Astrocyte (in vitro differentiated cells and primary cell): ENCODE data around the gene SHISA9. TPM values are rescaled to one million over a fixed set of nuclear protein-coding genes. Genes with fewer than 3 reads are reported as not detected.

Experiments used
- DNase-seq: peaks from one replicate; pipeline ENCODE4 v3.0.0-alpha.2; 2010; ENCODE audit warnings: low read depth
- FAIRE-seq: peaks from 2 replicates; lab custom pipeline; 2011; peaks lifted over from hg19 to GRCh38; lab: Jason Lieb, UNC
- H2AFZ ChIP-seq: 2 replicates; pipeline ENCODE4 v1.6.0; 2012; ENCODE audit warnings: low read depth, low read length, inconsistent platforms
- H3K27ac ChIP-seq: 2 replicates; pipeline ENCODE4 v1.5.1; 2011; ENCODE audit warnings: low read depth, low read length, inconsistent platforms
- H3K27me3 ChIP-seq: 2 replicates; pipeline ENCODE4 v1.6.0; 2011; ENCODE audit warnings: low read length, inconsistent platforms; ENCODE audit not compliant: insufficient read depth
- H3K36me3 ChIP-seq: 2 replicates; pipeline ENCODE4 v1.5.1; 2011; ENCODE audit warnings: low read length, inconsistent platforms; ENCODE audit not compliant: insufficient read depth
- H3K4me1 ChIP-seq: 2 replicates; pipeline ENCODE4 v1.5.1; 2011; ENCODE audit warnings: low read length, inconsistent platforms; ENCODE audit not compliant: insufficient read depth
- H3K4me2 ChIP-seq: 2 replicates; pipeline ENCODE4 v1.6.0; 2012; ENCODE audit warnings: low read length, inconsistent platforms
- H3K4me3 ChIP-seq: 2 replicates; pipeline ENCODE4 v1.5.1; 2011; ENCODE audit warnings: low read depth, mild to moderate bottlenecking, low read length, inconsistent platforms; ENCODE audit not compliant: insufficient read depth
- H3K79me2 ChIP-seq: 2 replicates; pipeline ENCODE4 v1.6.0; 2012; ENCODE audit warnings: mild to moderate bottlenecking, low read length, inconsistent platforms; ENCODE audit not compliant: insufficient read depth
- H3K9ac ChIP-seq: 2 replicates; pipeline ENCODE4 v1.6.0; 2012; ENCODE audit warnings: mild to moderate bottlenecking, low read length, inconsistent platforms
- H3K9me3 ChIP-seq: 2 replicates; pipeline ENCODE4 v1.5.1; 2012; ENCODE audit warnings: low read depth, mild to moderate bottlenecking, low read length, inconsistent platforms; ENCODE audit not compliant: insufficient read depth
- H4K20me1 ChIP-seq: 2 replicates; pipeline ENCODE4 v1.6.0; 2012; ENCODE audit warnings: low read length, inconsistent platforms; ENCODE audit not compliant: insufficient read depth
- H3K27ac Mint-ChIP-seq: one replicate; pipeline ENCODE4 v1.8.0; 2021; ENCODE audit warnings: mild to moderate bottlenecking, mixed read lengths; ENCODE audit not compliant: unreplicated experiment
- H3K27me3 Mint-ChIP-seq: one replicate; pipeline ENCODE4 v1.8.0; 2021; ENCODE audit warnings: low read depth, mixed read lengths; ENCODE audit not compliant: unreplicated experiment
- H3K36me3 Mint-ChIP-seq: one replicate; pipeline ENCODE4 v1.8.0; 2021; ENCODE audit warnings: low read depth, mixed read lengths; ENCODE audit not compliant: unreplicated experiment
- H3K4me1 Mint-ChIP-seq: one replicate; pipeline ENCODE4 v1.8.0; 2021; ENCODE audit warnings: low read depth, mixed read lengths; ENCODE audit not compliant: unreplicated experiment
- H3K4me3 Mint-ChIP-seq: one replicate; pipeline ENCODE4 v1.8.0; 2021; ENCODE audit warnings: mild to moderate bottlenecking, moderate library complexity, mixed read lengths; ENCODE audit not compliant: unreplicated experiment
- H3K9me3 Mint-ChIP-seq: one replicate; pipeline ENCODE4 v1.8.0; 2021; ENCODE audit warnings: mild to moderate bottlenecking, mixed read lengths; ENCODE audit not compliant: unreplicated experiment
- EZH2 ChIP-seq: IDR thresholded peaks from 2 replicates; pipeline ENCODE4 v1.6.1; 2012; ENCODE audit warnings: mild to moderate bottlenecking, low read length, inconsistent platforms; ENCODE audit not compliant: insufficient read depth
- total RNA-seq: library from RNA; stranded (reverse); gene quantifications from 2 replicates; pipeline ENCODE4 v1.2.1, GENCODE V29; 2021
- TF ChIP-seq, protein P1 (sequence below): IDR thresholded peaks from 2 replicates; pipeline ENCODE4 v1.5.1; 2011; ENCODE audit warnings: low read depth, mild to moderate bottlenecking, inconsistent platforms, low read length, moderate library complexity; ENCODE audit not compliant: insufficient read depth

SHISA9 gene
- total RNA-seq, 1 donor from 2014 or later, result 73.0 TPM

DNA sequence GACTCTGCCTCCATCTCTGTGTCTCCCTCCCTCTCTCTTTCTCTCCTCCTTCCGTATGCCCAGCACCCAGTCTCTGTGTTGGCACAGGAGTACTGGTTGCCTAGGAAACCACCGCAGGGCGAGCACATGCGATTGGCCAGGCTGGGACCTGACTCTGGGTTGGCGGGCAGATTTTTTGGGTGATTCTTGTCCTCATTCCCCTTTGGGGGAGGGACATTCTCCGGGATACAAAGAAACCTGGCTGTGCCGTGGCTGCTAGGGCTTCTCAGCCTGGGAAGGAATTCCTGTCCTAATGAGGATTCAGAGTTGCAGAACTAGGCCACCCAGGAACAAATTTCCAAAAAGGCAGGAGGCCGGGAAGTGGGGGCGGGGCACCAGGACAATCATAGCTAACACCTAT is 168.9 kb downstream of the SHISA9 start:
- Histone ChIP-seq H4K20me1 (no peaks in the 10 kb centered on the region), H3K27ac (no peak overlapping the region), H3K36me3 (no peaks in the 10 kb centered on the region), H3K79me2 (no peaks in the 10 kb centered on the region), H3K4me1 (no peaks in the 10 kb centered on the region), H3K9me3 (peaks cover 10% of the 10 kb centered on the region), H3K4me3 (no peak overlapping the region), H3K9ac (no peak overlapping the region), H2AFZ (no peak overlapping the region), H3K27me3 (no peaks in the 10 kb centered on the region), H3K4me2 (no peak overlapping the region)
- Mint-ChIP-seq H3K4me1 (peaks cover 6% of the 10 kb centered on the region), H3K36me3 (peaks cover 2% of the 10 kb centered on the region), H3K9me3 (no peaks in the 10 kb centered on the region), H3K27ac (no peak overlapping the region), H3K4me3 (no peak overlapping the region), H3K27me3 (no peaks in the 10 kb centered on the region)
- DNase-seq (no peak), FAIRE-seq (no peak)
- no peak for TF ChIP-seq EZH2
- TF ChIP-seq, protein P1, sequence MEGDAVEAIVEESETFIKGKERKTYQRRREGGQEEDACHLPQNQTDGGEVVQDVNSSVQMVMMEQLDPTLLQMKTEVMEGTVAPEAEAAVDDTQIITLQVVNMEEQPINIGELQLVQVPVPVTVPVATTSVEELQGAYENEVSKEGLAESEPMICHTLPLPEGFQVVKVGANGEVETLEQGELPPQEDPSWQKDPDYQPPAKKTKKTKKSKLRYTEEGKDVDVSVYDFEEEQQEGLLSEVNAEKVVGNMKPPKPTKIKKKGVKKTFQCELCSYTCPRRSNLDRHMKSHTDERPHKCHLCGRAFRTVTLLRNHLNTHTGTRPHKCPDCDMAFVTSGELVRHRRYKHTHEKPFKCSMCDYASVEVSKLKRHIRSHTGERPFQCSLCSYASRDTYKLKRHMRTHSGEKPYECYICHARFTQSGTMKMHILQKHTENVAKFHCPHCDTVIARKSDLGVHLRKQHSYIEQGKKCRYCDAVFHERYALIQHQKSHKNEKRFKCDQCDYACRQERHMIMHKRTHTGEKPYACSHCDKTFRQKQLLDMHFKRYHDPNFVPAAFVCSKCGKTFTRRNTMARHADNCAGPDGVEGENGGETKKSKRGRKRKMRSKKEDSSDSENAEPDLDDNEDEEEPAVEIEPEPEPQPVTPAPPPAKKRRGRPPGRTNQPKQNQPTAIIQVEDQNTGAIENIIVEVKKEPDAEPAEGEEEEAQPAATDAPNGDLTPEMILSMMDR, result no peak

DNA sequence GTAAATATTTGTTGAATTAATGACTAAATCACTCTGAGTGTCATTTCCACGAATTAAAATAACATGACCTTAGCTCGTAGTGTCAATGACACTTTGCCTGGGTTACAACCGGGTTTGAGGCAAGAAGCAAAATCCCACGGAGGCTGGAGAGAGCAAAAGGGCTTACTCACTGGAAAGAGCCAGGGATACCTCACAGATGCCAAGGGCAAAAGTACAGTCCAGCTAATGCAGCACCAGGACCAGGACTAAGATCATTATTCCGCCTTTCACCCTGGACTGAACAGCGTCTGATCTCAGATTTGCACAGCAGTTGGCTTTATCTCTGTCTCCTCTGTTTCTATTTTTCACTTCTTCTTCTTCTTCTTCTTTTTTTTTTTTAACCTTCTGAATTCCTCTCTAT is 175.5 kb downstream of the SHISA9 start:
- TF ChIP-seq EZH2, result no peak
- TF ChIP-seq, protein P1, result no peak
- Histone ChIP-seq H3K36me3 (no peaks in the 10 kb centered on the region), H3K27ac (no peak overlapping the region), H2AFZ (no peak overlapping the region), H3K9ac (no peak overlapping the region), H3K9me3 (peaks cover 5% of the 10 kb centered on the region), H4K20me1 (no peaks in the 10 kb centered on the region), H3K4me2 (no peak overlapping the region), H3K79me2 (no peaks in the 10 kb centered on the region), H3K4me1 (no peaks in the 10 kb centered on the region), H3K27me3 (no peaks in the 10 kb centered on the region), H3K4me3 (no peak overlapping the region)
- H3K9me3 Mint-ChIP-seq, result no peaks in the 10 kb centered on the region
- H3K4me3 Mint-ChIP-seq, result no peak overlapping the region
- FAIRE-seq, result no peak
- H3K27ac Mint-ChIP-seq, result no peak overlapping the region
- H3K27me3 Mint-ChIP-seq, result no peaks in the 10 kb centered on the region
- peaks cover 7% of the 10 kb centered on the region for H3K36me3 Mint-ChIP-seq
- no peaks in the 10 kb centered on the region for H3K4me1 Mint-ChIP-seq
- DNase-seq, result no peak

DNA sequence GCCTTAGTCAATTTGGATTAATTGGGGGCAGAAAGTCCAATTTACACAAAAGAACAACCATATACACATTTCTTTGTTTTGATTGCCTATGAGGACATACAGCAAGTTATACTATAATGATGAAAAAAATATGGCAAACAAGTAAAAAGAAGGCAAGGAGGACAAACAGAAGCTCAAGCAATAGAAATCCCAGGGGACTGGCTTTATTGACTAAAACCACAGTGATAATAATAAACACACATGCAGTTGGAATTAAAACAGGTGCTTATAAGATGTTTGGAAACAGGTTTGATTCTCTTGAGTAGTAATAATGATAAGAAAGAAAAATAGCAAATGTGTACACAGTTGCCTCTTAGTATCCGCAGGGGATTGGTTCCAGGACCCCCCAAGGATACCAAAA is 176.4 kb downstream of the SHISA9 start:
- TF ChIP-seq, protein P1, result no peak
- TF ChIP-seq EZH2, result no peak
- Histone ChIP-seq H3K79me2 (no peaks in the 10 kb centered on the region), H2AFZ (no peak overlapping the region), H3K27me3 (no peaks in the 10 kb centered on the region), H3K36me3 (no peaks in the 10 kb centered on the region), H3K9ac (no peak overlapping the region), H3K9me3 (peaks cover 5% of the 10 kb centered on the region), H3K4me2 (no peak overlapping the region), H3K27ac (no peak overlapping the region), H4K20me1 (no peaks in the 10 kb centered on the region), H3K4me3 (no peak overlapping the region), H3K4me1 (no peaks in the 10 kb centered on the region)
- no peak for DNase-seq
- no peak for FAIRE-seq
- H3K27ac Mint-ChIP-seq, result no peak overlapping the region
- H3K36me3 Mint-ChIP-seq, result peaks cover 7% of the 10 kb centered on the region
- H3K27me3 Mint-ChIP-seq, result no peaks in the 10 kb centered on the region
- H3K4me1 Mint-ChIP-seq, result no peaks in the 10 kb centered on the region
- no peaks in the 10 kb centered on the region for H3K9me3 Mint-ChIP-seq
- H3K4me3 Mint-ChIP-seq, result no peak overlapping the region
